ENCODE results near the gene P3H3.

Gene P3H3

GRCh38 chr12:6829536-6830220 is 1.5 kb downstream of the P3H3 start:
- H3K9me3 Mint-ChIP-seq = no peaks in the 10 kb centered on the region
- H3K27me3 Mint-ChIP-seq = peaks cover 7% of the 10 kb centered on the region
- peaks cover 23% of the 10 kb centered on the region for H3K4me1 Mint-ChIP-seq
- peak overlapping the region; percentile 90 for H3K4me3 Mint-ChIP-seq
- no peak overlapping the region for H3K27ac Mint-ChIP-seq
- H3K36me3 Mint-ChIP-seq = no peaks in the 10 kb centered on the region

- peak overlapping the region; percentile 36 for H3K4me3 Mint-ChIP-seq
- H3K36me3 Mint-ChIP-seq = no peaks in the 10 kb centered on the region
- H3K27ac Mint-ChIP-seq = no peak overlapping the region
- H3K27me3 Mint-ChIP-seq = peaks cover 5% of the 10 kb centered on the region
- H3K9me3 Mint-ChIP-seq = no peaks in the 10 kb centered on the region
- H3K4me1 Mint-ChIP-seq = peaks cover 22% of the 10 kb centered on the region
These were observed 2.2 kb downstream of the P3H3 start for GRCh38 chr12:6830286-6830890.

- H3K9me3 Mint-ChIP-seq = no peaks in the 10 kb centered on the region
- H3K27ac Mint-ChIP-seq = no peak overlapping the region
- H3K36me3 Mint-ChIP-seq = no peaks in the 10 kb centered on the region
- peaks cover 2% of the 10 kb centered on the region for H3K27me3 Mint-ChIP-seq
- peak overlapping the region; percentile 36 for H3K4me3 Mint-ChIP-seq
- peaks cover 22% of the 10 kb centered on the region for H3K4me1 Mint-ChIP-seq
These were observed 2.8 kb downstream of the P3H3 start for GRCh38 chr12:6830999-6831398.

GRCh38 chr12:6831450-6831995 is 3.3 kb downstream of the P3H3 start:
- no peak overlapping the region for H3K4me3 Mint-ChIP-seq
- peaks cover 25% of the 10 kb centered on the region for H3K4me1 Mint-ChIP-seq
- H3K36me3 Mint-ChIP-seq = no peaks in the 10 kb centered on the region
- H3K27me3 Mint-ChIP-seq = peaks cover 2% of the 10 kb centered on the region
- H3K27ac Mint-ChIP-seq = no peak overlapping the region
- no peaks in the 10 kb centered on the region for H3K9me3 Mint-ChIP-seq

GRCh38 chr12:6832125-6832524 is 3.9 kb downstream of the P3H3 start:
- H3K27ac Mint-ChIP-seq = no peak overlapping the region
- peaks cover 25% of the 10 kb centered on the region for H3K4me1 Mint-ChIP-seq
- no peaks in the 10 kb centered on the region for H3K9me3 Mint-ChIP-seq
- no peak overlapping the region for H3K4me3 Mint-ChIP-seq
- H3K27me3 Mint-ChIP-seq = peaks cover 2% of the 10 kb centered on the region
- H3K36me3 Mint-ChIP-seq = no peaks in the 10 kb centered on the region

- Mint-ChIP-seq H3K4me1 (peaks cover 16% of the 10 kb centered on the region), H3K36me3 (no peaks in the 10 kb centered on the region), H3K9me3 (no peaks in the 10 kb centered on the region), H3K27ac (peak overlapping the region; percentile 14), H3K4me3 (no peak overlapping the region), H3K27me3 (peaks cover 2% of the 10 kb centered on the region)
These were observed 5.1 kb downstream of the P3H3 start for GRCh38 chr12:6833189-6833890.

GRCh38 chr12:6834254-6834653 is 6.0 kb downstream of the P3H3 start:
- H3K4me3 Mint-ChIP-seq = no peak overlapping the region
- no peaks in the 10 kb centered on the region for H3K9me3 Mint-ChIP-seq
- H3K4me1 Mint-ChIP-seq = peaks cover 11% of the 10 kb centered on the region
- no peak overlapping the region for H3K27ac Mint-ChIP-seq
- H3K27me3 Mint-ChIP-seq = no peaks in the 10 kb centered on the region
- no peaks in the 10 kb centered on the region for H3K36me3 Mint-ChIP-seq

GRCh38 chr12:6834873-6835272 is 6.7 kb downstream of the P3H3 start:
- Mint-ChIP-seq H3K4me1 (peaks cover 8% of the 10 kb centered on the region), H3K27me3 (no peaks in the 10 kb centered on the region), H3K36me3 (no peaks in the 10 kb centered on the region), H3K4me3 (no peak overlapping the region), H3K9me3 (no peaks in the 10 kb centered on the region), H3K27ac (no peak overlapping the region)

GRCh38 chr12:6836851-6837250 is 8.6 kb downstream of the P3H3 start:
- Mint-ChIP-seq H3K4me1 (peaks cover 8% of the 10 kb centered on the region), H3K4me3 (no peak overlapping the region), H3K27ac (no peak overlapping the region), H3K27me3 (no peaks in the 10 kb centered on the region), H3K36me3 (no peaks in the 10 kb centered on the region), H3K9me3 (no peaks in the 10 kb centered on the region)

GRCh38 chr12:6837370-6838060 is 9.3 kb downstream of the P3H3 start:
- H3K27ac Mint-ChIP-seq = no peak overlapping the region
- H3K27me3 Mint-ChIP-seq = no peaks in the 10 kb centered on the region
- no peaks in the 10 kb centered on the region for H3K36me3 Mint-ChIP-seq

GRCh38 chr12:6838854-6839253 is 10.6 kb downstream of the P3H3 start:
- Mint-ChIP-seq H3K27ac (no peak overlapping the region), H3K9me3 (no peaks in the 10 kb centered on the region), H3K36me3 (no peaks in the 10 kb centered on the region), H3K27me3 (no peaks in the 10 kb centered on the region), H3K4me1 (peaks cover 8% of the 10 kb centered on the region), H3K4me3 (no peak overlapping the region)

More at GRCh38 chr12:6837370-6838060, 9.3 kb downstream of the P3H3 start:
- no peak overlapping the region for H3K4me3 Mint-ChIP-seq
- H3K4me1 Mint-ChIP-seq = peaks cover 8% of the 10 kb centered on the region
- no peaks in the 10 kb centered on the region for H3K9me3 Mint-ChIP-seq

- no peak overlapping the region for H3K4me3 Mint-ChIP-seq
- peaks cover 8% of the 10 kb centered on the region for H3K4me1 Mint-ChIP-seq
- no peaks in the 10 kb centered on the region for H3K27me3 Mint-ChIP-seq
- no peaks in the 10 kb centered on the region for H3K36me3 Mint-ChIP-seq
- no peak overlapping the region for H3K27ac Mint-ChIP-seq
- H3K9me3 Mint-ChIP-seq = no peaks in the 10 kb centered on the region
These were observed 11.4 kb downstream of the P3H3 start for GRCh38 chr12:6839482-6840201.

GRCh38 chr12:6840330-6840729 is 12.1 kb downstream of the P3H3 start:
- Mint-ChIP-seq H3K4me1 (peaks cover 8% of the 10 kb centered on the region), H3K4me3 (no peak overlapping the region), H3K36me3 (no peaks in the 10 kb centered on the region), H3K9me3 (no peaks in the 10 kb centered on the region), H3K27me3 (no peaks in the 10 kb centered on the region), H3K27ac (no peak overlapping the region)

GRCh38 chr12:6840761-6841515 is 12.7 kb downstream of the P3H3 start, which contains the start of gene GNB3:
Gene GNB3 (plus strand): TSS chr12:6840925. CDS start chr12:6841288, 363 bp downstream.
- Mint-ChIP-seq H3K36me3 (no peaks in the 10 kb centered on the region), H3K4me3 (no peak within 1 kb of the TSS), H3K9me3 (no peaks in the 10 kb centered on the region), H3K4me1 (peaks cover 4% of the 10 kb centered on the region), H3K27ac (no peak within 1 kb of the TSS), H3K27me3 (no peaks in the 10 kb centered on the region)
